Measurements from ENCODE around the gene TTC31.

The TTC31 gene

DNA sequence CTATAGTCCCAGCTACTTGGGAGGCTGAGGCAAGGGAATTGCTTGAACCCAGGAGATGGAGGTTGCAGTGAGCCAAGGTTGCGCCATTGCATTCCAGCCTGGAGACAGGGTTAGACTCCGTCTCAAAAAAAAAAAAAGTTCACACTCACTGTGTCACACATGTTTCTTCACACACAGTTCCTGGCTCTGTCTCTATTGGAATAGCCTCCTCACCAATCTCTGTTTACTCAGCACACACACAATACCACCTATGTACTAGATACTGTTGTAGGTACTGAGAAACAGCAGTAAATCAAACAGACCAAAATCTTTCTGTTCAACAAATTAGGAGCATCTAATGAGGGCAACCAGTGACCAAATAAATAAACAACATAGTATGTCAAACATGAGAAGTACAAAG is 3.3 kb downstream of the TTC31 start:
- TF ChIP-seq POLR2A (IDR thresholded peaks at IDR 0.05; ENCODE audit: low read length) (no peak), GATA1 (IDR thresholded peaks at IDR 0.05; ENCODE audit: low read depth, low read length) (no peak)

DNA sequence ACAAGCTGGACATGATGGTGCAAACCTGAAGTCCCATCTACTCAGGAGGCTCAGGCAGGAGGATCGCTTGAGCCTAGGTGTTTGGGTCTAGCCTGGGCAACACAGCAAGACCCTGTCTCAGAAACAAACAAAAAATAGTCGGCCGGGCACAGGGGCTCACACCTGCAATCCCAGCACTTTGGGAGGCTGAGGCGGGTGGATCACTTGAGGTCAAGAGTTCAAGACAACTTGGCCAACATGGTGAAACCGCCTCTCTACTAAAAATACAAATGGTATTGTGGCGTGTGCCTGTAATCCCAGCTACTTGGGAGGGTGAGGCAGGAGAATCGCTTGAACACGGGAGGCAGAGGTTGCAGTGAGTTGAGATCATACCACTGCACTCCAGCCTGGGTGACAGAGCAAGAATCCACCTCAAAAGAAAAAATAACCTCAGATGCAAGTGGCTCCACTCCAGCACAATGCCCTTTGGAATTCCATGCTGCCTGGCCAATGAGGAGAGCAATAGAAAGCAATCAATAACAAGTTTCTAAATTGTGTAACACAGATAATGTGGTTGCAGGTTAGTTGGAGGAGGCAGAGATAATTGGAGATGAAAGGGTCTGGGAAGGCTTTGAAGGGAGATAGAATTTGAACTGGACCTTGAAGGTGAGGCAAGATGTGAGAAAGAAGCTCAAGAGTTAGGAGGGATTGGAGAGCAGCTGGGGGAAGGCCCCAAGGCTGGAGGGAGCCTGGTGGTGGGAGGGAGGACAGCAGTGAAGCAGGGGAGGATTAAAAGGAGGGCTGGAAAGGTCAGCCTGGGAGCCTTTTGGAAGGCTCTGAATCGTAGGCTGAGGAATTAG is 6.0 kb downstream of the TTC31 start:
- DNase-seq = no peak
- TF ChIP-seq POLR2A (IDR thresholded peaks at IDR 0.05; ENCODE audit: low read length) = no peak
- no peak for TF ChIP-seq GATA1 (IDR thresholded peaks at IDR 0.05; ENCODE audit: low read depth, low read length)

More for the DNA sequence above, 3.3 kb downstream of the TTC31 start:
- DNase-seq = no peak

DNA sequence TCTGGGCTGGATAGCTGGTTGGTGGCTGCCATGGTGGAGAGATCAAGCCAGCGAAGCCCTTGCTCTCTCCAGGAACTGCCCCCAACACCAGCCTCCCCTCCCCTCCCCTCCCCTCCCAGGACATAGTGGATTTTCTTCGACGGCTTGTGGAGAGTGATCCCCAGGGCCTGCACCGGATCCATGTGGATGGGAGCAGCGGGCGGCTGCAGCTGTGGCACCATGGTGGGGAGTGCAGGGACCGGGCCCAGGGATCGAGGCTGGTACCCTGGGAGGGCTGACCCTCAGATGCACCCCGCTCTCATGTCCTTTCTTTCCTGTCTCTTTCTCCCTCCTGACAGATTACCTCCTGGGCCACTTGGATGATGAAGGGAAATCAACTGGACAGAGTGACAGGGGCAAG is 7.0 kb downstream of the TTC31 start:
- TF ChIP-seq GATA1 (IDR thresholded peaks at IDR 0.05; ENCODE audit: low read depth, low read length) (no peak), POLR2A (IDR thresholded peaks at IDR 0.05; ENCODE audit: low read length) (no peak)
- DNase-seq = no peak

DNA sequence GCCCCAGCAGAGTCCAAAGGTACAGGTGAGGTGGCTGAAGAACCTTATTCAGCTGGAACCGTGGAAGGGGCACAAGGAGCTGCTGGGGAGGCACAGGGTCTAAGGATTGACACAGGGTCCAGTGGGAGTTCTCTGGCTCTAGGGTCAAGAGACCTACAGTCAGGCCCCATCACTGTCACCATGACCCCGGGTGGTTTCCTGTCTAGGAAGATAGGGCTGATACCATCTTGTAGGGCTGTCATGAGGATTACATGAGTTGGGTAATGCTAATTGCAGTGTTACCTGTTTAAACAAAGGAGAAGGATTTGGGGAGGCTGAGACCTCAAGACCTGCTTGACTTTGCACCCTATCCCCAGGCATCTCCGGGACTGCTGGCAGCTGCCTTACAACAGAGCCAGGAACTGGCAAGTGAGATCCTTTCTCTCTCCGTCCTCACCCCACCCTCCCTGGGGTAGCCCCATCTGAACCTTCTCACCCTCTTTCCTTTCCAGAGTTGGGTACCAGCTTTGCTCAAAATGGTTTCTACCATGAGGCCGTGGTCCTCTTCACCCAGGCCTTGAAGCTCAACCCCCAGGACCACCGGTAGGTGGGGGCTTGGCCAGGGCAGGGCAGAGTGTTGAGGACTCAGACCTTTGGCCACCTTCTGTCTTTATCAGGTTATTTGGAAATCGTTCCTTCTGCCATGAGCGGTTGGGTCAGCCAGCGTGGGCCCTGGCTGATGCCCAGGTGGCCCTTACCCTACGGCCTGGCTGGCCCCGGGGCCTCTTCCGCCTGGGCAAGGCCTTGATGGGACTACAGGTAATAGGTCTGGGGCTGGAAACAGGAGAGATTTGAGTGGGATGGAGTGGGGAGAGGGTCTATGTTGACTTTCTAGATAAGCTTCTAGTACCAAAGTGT is 9.0 kb downstream of the TTC31 start:
- TF ChIP-seq GATA1 (IDR thresholded peaks at IDR 0.05; ENCODE audit: low read depth, low read length) (no peak), POLR2A (IDR thresholded peaks at IDR 0.05; ENCODE audit: low read length) (no peak)
- no peak for DNase-seq

DNA sequence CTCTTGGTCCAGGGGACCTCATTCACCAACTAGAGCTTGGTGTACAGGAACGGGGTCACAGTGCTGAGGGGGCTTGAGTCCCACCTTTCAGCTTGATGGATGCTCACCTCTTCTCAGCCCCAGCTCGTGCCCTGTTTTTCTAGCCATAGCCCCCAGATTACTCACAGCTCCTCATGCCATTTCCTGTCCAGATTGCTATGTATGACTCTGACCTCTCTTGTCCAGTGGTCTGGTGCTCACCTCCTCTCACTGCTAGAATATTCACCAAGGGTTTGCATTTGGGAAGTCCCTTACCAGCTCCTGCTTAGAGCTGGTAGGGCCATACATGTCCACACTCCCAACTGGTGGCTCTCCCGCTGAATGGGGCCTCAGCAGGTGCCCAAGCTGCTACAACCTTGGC is 10.7 kb downstream of the TTC31 start:
- no peak for DNase-seq
- TF ChIP-seq GATA1 (IDR thresholded peaks at IDR 0.05; ENCODE audit: low read depth, low read length) = no peak
- no peak for TF ChIP-seq POLR2A (IDR thresholded peaks at IDR 0.05; ENCODE audit: low read length)

DNA sequence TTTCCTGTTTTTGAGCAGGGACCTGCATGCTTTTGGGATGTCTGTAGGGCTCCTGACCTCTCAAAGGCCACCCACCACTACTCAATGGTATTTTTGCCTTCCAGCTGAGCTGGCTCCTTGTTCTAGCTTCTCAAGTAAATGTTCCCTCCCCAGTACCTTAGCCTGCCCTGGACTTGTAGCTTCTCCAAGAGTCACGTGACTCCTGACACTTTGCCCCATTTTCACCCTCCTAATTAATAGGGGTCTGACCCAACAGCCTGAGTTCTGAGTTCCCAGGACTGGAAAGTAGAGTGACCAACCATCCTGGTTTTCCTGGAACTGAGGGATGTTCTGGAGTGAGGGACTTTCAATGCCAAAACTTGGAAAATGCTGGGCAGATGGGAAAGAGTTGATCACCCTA is 12.6 kb downstream of the TTC31 start:
- DNase-seq = no peak
- TF ChIP-seq GATA1 (IDR thresholded peaks at IDR 0.05; ENCODE audit: low read depth, low read length) (no peak), POLR2A (IDR thresholded peaks at IDR 0.05; ENCODE audit: low read length) (no peak)

DNA sequence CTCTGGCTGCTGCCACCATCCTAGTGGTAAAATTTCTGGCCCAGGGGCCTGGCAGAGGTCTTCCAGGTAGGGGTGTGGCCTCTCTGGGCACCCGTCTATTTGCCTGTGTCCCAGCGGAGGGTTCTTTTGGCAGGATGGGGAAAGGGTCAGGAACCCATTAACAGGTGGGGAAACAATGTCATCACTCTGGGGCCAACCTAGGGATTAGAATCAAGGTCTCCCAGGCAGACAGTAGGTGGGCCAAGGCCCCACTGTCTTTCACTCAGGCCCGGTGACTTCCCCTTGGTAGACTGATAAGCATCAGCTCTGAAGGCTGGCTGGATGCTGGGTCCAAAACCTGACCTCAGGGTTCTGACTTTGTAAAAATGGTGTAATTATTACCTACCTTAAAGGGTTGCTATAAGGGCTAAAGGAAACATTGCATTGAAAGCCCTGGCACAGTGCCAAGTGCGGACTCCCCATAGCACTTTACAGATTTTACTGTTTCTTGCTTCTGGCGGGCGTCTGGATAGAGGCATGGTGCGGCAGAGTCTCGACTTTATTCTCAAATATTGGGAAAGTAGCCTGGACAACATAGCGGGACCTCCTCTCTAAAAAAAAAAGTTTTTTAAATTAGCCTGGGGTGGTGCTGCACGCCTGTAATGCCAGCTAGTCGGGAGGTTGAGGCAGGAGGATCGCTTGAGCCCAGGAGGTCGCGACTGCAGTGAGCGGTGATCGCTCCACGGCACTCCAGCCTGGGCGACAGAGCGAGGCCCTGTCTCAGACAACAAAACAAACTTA is 14.3 kb downstream of the TTC31 start:
- TF ChIP-seq POLR2A (IDR thresholded peaks at IDR 0.05; ENCODE audit: low read length) = no peak
- no peak for TF ChIP-seq GATA1 (IDR thresholded peaks at IDR 0.05; ENCODE audit: low read depth, low read length)
- DNase-seq = no peak

DNA sequence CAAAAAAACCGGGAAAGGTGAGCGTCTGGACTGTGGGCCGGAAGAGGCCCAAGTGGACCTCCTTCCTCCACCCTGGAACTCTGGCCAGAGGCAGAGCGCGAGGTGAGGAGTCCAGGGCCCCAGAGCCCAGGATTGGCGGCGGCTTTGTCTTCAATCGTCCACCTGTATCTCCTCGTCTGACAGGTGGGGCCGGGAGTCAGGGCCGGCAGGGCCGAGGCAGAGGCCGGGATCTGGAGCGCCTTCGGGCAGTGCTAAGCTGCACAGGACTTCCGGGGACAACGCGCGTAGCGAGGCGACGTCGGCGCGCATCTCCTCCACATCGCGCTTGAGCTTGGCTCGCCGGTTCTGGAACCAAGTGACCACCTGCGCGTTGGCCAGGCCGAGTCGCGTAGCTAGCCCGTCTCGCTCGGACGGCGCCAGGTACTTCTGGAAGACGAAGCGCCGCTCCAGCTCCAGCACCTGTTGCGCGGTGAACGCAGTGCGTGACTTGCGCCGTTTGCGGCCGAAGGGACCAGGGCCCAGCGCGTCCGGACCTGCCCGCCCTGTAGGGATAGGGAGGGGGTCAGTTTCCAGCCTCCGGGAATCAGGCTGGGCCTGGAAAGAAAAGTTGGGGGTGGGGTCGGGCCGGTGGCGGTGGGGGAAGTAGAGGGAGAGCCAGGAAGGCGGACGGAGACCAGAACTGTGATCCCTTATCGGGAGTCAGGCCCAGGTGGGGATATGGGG is 15.1 kb downstream of the TTC31 start:
- TF ChIP-seq GATA1 (IDR thresholded peaks at IDR 0.05; ENCODE audit: low read depth, low read length) (no peak), POLR2A (IDR thresholded peaks at IDR 0.05; ENCODE audit: low read length) (no peak)

DNA sequence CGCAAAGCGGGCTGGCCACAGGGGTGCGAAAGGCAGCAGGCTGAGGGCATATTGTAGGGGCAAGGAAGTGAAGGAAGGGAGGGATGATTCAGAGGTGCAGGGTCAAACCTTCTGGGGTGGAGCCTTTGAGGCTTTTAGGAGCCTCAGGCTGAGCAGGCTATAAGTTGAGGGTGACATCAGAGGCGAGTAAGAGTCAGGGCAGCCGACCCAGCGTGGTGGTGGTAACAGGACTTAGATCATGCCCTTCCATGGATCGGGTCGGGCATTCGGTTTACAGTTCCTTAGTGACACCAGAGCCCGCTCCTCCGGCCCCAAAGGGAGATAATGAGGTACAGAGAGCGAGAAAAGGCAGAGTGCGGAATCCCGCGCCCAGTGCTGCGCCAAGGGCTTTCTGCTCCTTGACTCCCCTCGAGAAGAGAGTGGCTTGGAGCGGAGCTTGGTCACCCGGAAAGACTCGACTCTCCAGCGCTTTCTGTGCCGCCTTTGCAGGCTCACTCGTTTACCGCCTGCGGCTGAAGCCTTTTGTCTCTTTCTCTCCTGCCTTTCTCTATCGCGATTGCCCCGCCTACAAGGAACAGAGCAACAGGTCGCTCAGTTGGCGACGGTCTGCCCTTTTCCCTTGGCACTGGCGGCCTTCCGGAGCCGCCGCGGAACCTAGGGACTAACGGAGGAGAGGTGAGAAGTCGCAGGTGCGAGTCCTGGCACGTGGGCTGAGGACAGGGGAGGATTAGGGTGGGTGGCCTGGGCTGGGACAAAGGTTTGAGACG is 15.8 kb downstream of the TTC31 start:
- peak in 1 of 2 experiments; percentile 66 for DNase-seq

More for the DNA sequence above, 15.1 kb downstream of the TTC31 start:
- peak in 1 of 2 experiments; percentile 36 for DNase-seq

DNA sequence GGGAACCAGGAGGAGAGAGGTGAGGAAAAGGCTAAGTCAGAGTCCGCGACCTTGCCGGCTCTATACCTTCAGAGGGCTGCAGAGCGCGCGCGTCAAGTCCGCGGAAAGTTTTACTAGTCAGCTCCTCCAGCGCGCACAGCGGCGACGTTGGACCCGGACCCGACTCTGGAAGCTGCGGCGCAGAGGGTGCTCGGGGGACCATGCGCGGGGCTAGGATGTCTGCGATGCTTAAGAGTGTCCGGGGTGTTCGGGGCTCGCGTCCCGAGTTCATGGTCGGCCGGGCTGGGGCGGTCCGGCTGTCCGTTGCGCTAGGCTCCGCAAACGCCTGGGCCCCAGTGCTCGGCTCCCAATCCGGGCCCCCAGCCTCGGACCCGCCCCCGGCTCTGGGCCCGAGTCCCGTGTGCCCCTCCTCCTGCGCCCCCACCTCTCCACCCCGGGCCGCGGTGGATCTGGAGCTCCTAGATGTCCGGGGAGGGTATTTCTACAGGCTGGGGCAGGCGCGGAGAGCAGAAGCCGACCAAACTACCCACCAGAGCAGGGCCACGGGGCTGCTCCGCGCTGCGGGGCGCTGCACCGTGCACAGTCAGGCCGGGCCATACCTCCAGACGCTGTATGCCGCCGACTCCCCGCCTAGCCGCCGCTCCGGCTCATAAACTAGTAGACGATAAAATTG is 16.5 kb downstream of the TTC31 start, which contains the start of gene LBX2:
TSS of gene LBX2 (minus strand) at position 337 of the 673 bp plus-strand sequence. CDS start at position 271, 66 bp downstream.
- peak; percentile 46 to 56 for DNase-seq
- TF ChIP-seq POLR2A (IDR thresholded peaks at IDR 0.05; ENCODE audit: low read length) (no peak), GATA1 (IDR thresholded peaks at IDR 0.05; ENCODE audit: low read depth, low read length) (no peak)

More for the DNA sequence above, 15.8 kb downstream of the TTC31 start:
- peak; percentile 25 for TF ChIP-seq POLR2A (IDR thresholded peaks at IDR 0.05; ENCODE audit: low read length)
- no peak for TF ChIP-seq GATA1 (IDR thresholded peaks at IDR 0.05; ENCODE audit: low read depth, low read length)

DNA sequence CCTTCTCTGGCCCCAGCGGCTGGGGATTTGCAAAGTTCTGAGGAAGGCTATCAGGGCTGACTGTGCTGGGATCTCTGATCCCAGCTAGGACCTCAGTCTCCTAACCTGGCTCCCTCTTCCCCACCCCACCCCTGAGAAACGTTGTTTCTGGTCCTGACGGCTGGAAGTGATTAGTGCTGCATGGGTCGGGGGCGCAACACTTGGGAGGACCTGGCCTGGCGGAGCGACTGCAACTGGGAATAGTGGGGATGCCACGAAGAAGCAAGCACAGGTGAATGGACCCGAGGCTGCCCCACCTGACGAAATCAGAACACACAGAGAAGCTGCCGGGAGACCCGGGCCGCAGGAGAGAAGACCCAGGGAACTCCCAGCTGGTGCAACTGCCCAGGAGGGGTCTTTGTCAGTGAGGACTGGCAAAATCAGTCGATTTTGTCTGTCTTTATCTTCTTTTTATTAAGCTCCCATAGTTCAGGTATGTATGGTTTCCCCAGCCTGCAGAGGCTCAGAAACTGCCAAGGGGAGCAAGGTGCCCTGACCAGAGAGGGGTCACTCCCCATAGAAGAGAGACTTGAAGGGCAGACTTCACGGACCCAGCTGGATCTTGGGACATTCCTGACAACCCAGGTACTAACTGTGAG is 17.2 kb downstream of the TTC31 start:
- no peak for DNase-seq
- no peak for TF ChIP-seq GATA1 (IDR thresholded peaks at IDR 0.05; ENCODE audit: low read depth, low read length)
- TF ChIP-seq POLR2A (IDR thresholded peaks at IDR 0.05; ENCODE audit: low read length) = no peak
